H1 (cell line): Measurements from ENCODE around the gene SARNP. TPM values are rescaled to one million over a fixed set of nuclear protein-coding genes. Genes with fewer than 3 reads are reported as not detected.

Experiments used
- CTCF ChIA-PET: fragments of 300-600 bp; sonication (Branson Sonifier 250); formaldehyde crosslinking; loops from one replicate; lab custom pipeline; 2021; ENCODE audit not compliant: partially characterized antibody; lab: Charles Lee
- POLR2A ChIA-PET: fragments of 300-600 bp; sonication (Branson Sonifier 250); formaldehyde crosslinking; loops from one replicate; lab custom pipeline; 2021; ENCODE audit warnings: inconsistent platforms; ENCODE audit not compliant: partially characterized antibody; lab: Charles Lee
- DNase-seq, 2 experiments: peaks; one replicate each; pipeline versions ENCODE4 v3.0.0 to v3.0.0-alpha.2; 2010 to 2022; ENCODE audit warnings: low spot score in 2 of 2, low read depth in 1 of 2, mixed read lengths in 1 of 2
- FAIRE-seq: peaks from 2 replicates; lab custom pipeline; 2011; peaks lifted over from hg19 to GRCh38; lab: Jason Lieb, UNC
- H2AFZ ChIP-seq: 2 replicates; pipeline ENCODE4 v1.8.1; 2012; ENCODE audit warnings: low read length, inconsistent platforms
- H2AK5ac ChIP-seq: 2 replicates; pipeline ENCODE4 v1.6.1; 2013; ENCODE audit warnings: low read depth, low read length
- H2BK120ac ChIP-seq: replicated peaks from 2 replicates; pipeline ENCODE3; 2013; ENCODE audit warnings: low read depth, low read length, inconsistent platforms
- H2BK12ac ChIP-seq: 2 replicates; pipeline ENCODE4 v1.6.1; 2013; ENCODE audit warnings: low read depth, low read length
- H2BK15ac ChIP-seq: 2 replicates; pipeline ENCODE4 v1.6.1; 2013; ENCODE audit warnings: low read length
- H2BK20ac ChIP-seq: 2 replicates; pipeline ENCODE4 v1.6.1; 2013; ENCODE audit warnings: low read length
- H2BK5ac ChIP-seq: 2 replicates; pipeline ENCODE4 v1.6.1; 2013; ENCODE audit warnings: low read depth, low read length
- H3K14ac ChIP-seq: 2 replicates; pipeline ENCODE4 v1.6.1; 2013; ENCODE audit warnings: inconsistent platforms; ENCODE audit not compliant: insufficient read length
- H3K18ac ChIP-seq: 2 replicates; pipeline ENCODE4 v1.6.1; 2013; ENCODE audit warnings: low read length; ENCODE audit errors: extremely low read depth
- H3K23ac ChIP-seq: 2 replicates; pipeline ENCODE4 v1.6.1; 2013; ENCODE audit warnings: inconsistent platforms; ENCODE audit not compliant: insufficient read length
- H3K23me2 ChIP-seq: 2 replicates; pipeline ENCODE4 v1.6.1; 2013; ENCODE audit warnings: low read depth, low read length
- H3K27ac ChIP-seq: 2 replicates; pipeline ENCODE4 v1.6.1; 2011; ENCODE audit warnings: low read depth, low read length, inconsistent platforms
- H3K27me3 ChIP-seq, 4 experiments: replicated peaks in 1 of 4; 1 replicate in 1 of 4; 2 replicates in 3 of 4; pipeline versions ENCODE4 v1.6.1 to v1.8.1; 2011 to 2013; ENCODE audit warnings: low read length in 3 of 4, mild to moderate bottlenecking in 3 of 4, inconsistent platforms in 2 of 4, mixed read lengths in 2 of 4, moderate library complexity in 1 of 4; ENCODE audit not compliant: control insufficient read depth in 3 of 4, insufficient read depth in 3 of 4; ENCODE audit errors: extremely low read depth in 1 of 4
- H3K36me3 ChIP-seq, 4 experiments: 2 replicates each; pipeline versions ENCODE4 v1.6.1 to v1.8.1; 2011 to 2013; ENCODE audit warnings: mild to moderate bottlenecking in 4 of 4, low read length in 3 of 4, moderate library complexity in 2 of 4, control low read depth in 1 of 4, inconsistent platforms in 1 of 4; ENCODE audit not compliant: insufficient read depth in 4 of 4, control insufficient read depth in 2 of 4
- H3K4ac ChIP-seq: replicated peaks from 2 replicates; pipeline ENCODE3; 2013; ENCODE audit warnings: low read length, low read depth, mixed read lengths, inconsistent platforms; ENCODE audit not compliant: insufficient read length
- H3K4me1 ChIP-seq, 4 experiments: replicated peaks in 1 of 4; 1 replicate in 1 of 4; 2 replicates in 3 of 4; pipeline versions ENCODE4 v1.6.1 to v1.8.1; 2011 to 2013; ENCODE audit warnings: low read length in 3 of 4, inconsistent platforms in 2 of 4, mixed read lengths in 1 of 4; ENCODE audit not compliant: insufficient read depth in 4 of 4, control insufficient read depth in 3 of 4
- H3K4me2 ChIP-seq, 2 experiments: 2 replicates each; pipeline versions ENCODE4 v1.6.1 to v1.8.1; 2011 to 2013; ENCODE audit warnings: low read depth in 2 of 2, low read length in 2 of 2, control low read depth in 1 of 2, inconsistent platforms in 1 of 2, mild to moderate bottlenecking in 1 of 2; ENCODE audit not compliant: insufficient read depth in 1 of 2
- H3K4me3 ChIP-seq, 4 experiments: fragments of 200-600, 300-600 bp in 1 of 4; sonication (generic), shearing (Covaris generic), sonication (Bioruptor Twin) in 1 of 4; 2 replicates each; pipeline versions ENCODE4 v1.5.1 to v1.8.1; 2011 to 2016; ENCODE audit warnings: low read length in 4 of 4, low read depth in 3 of 4, control low read depth in 2 of 4, inconsistent platforms in 2 of 4, mild to moderate bottlenecking in 2 of 4, mixed read lengths in 1 of 4, moderate library complexity in 1 of 4; ENCODE audit not compliant: insufficient read depth in 2 of 4; ENCODE audit errors: extremely low read depth in 1 of 4
- H3K56ac ChIP-seq: replicated peaks from 2 replicates; pipeline ENCODE3; 2013; ENCODE audit warnings: low read depth, mild to moderate bottlenecking, mixed read lengths, low read length, inconsistent platforms; ENCODE audit not compliant: insufficient read length
- H3K79me1 ChIP-seq: 2 replicates; pipeline ENCODE4 v1.6.1; 2013; ENCODE audit warnings: low read depth, low read length, control low read depth
- H3K79me2 ChIP-seq, 2 experiments: 2 replicates each; pipeline versions ENCODE4 v1.6.1 to v1.8.1; 2012 to 2013; ENCODE audit warnings: low read length in 2 of 2, mild to moderate bottlenecking in 2 of 2, inconsistent platforms in 1 of 2; ENCODE audit not compliant: insufficient read depth in 2 of 2, control insufficient read depth in 1 of 2
- H3K9ac ChIP-seq, 4 experiments: replicated peaks in 1 of 4; 1 replicate in 1 of 4; 2 replicates in 3 of 4; pipeline versions ENCODE4 v1.6.1 to v1.8.1; 2011 to 2013; ENCODE audit warnings: low read depth in 3 of 4, low read length in 3 of 4, control low read depth in 2 of 4, mild to moderate bottlenecking in 2 of 4, moderate library complexity in 2 of 4, inconsistent platforms in 1 of 4; ENCODE audit errors: extremely low read depth in 1 of 4
- H3K9me3 ChIP-seq, 2 experiments: 2 replicates each; pipeline versions ENCODE4 v1.6.1 to v1.8.1; 2012 to 2013; ENCODE audit warnings: mild to moderate bottlenecking in 2 of 2, moderate library complexity in 2 of 2, control low read depth in 1 of 2, inconsistent platforms in 1 of 2, low read depth in 1 of 2, low read length in 1 of 2, mixed read lengths in 1 of 2; ENCODE audit not compliant: insufficient read depth in 2 of 2
- H4K20me1 ChIP-seq, 2 experiments: replicated peaks in 1 of 2; 2 replicates each; pipeline versions ENCODE3 to v1.8.1; 2011 to 2013; ENCODE audit warnings: inconsistent platforms in 2 of 2, low read length in 2 of 2, mild to moderate bottlenecking in 1 of 2; ENCODE audit not compliant: insufficient read depth in 2 of 2, control insufficient read depth in 1 of 2
- H4K5ac ChIP-seq: 2 replicates; pipeline ENCODE4 v1.6.1; 2013; ENCODE audit warnings: low read length, low read depth, mixed read lengths, inconsistent platforms; ENCODE audit not compliant: insufficient read length
- H4K8ac ChIP-seq: 2 replicates; pipeline ENCODE4 v1.8.0; 2013; ENCODE audit warnings: mild to moderate bottlenecking, moderate library complexity, low read length, inconsistent platforms; ENCODE audit not compliant: insufficient read depth; ENCODE audit errors: extremely low read depth
- H4K91ac ChIP-seq: replicated peaks from 2 replicates; pipeline ENCODE3; 2013; ENCODE audit warnings: low read length, mixed read lengths, inconsistent platforms; ENCODE audit not compliant: insufficient read length
- BACH1 ChIP-seq: IDR thresholded peaks from 2 replicates; pipeline ENCODE4 v1.6.1; 2012; ENCODE audit warnings: low read length, improper control_type of control experiment
- SRF ChIP-seq: IDR thresholded peaks from 2 replicates; pipeline ENCODE4 v1.6.1; 2011; ENCODE audit warnings: mild to moderate bottlenecking, low read depth, low read length, moderate library complexity
- TEAD4 ChIP-seq: IDR thresholded peaks from 2 replicates; pipeline ENCODE4 v1.6.1; 2012; ENCODE audit warnings: low read depth, low read length, inconsistent platforms, mixed read lengths
- WGBS, 2 experiments: shearing (Covaris generic) in 1 of 2; methylation state at CpG; one replicate each; pipeline versions ENCODE4 v1.1.6 to v1.1.7; 2013 to 2015; ENCODE audit warnings: low lambda C conversion rate in 2 of 2, mixed read lengths in 2 of 2, inconsistent platforms in 1 of 2, low coverage in 1 of 2, missing lambda C conversion rate in 1 of 2; ENCODE audit not compliant: insufficient replicate concordance in 2 of 2, insufficient coverage in 1 of 2, insufficient read length in 1 of 2; ENCODE audit errors: extremely low coverage in 1 of 2, missing lambda C conversion rate in 1 of 2; 5-methylcytosine and 5-hydroxymethylcytosine counted together
- polyA plus RNA-seq, 7 experiments: library from polyadenylated mRNA; depleted of rRNA in 3 of 7; stranded (reverse) in 5 of 7; unstranded in 2 of 7; fragments of >200 nt in 5 of 7; fragments of 200-250 nt in 2 of 7; gene quantifications; 1 replicate in 5 of 7; 2 replicates in 1 of 7; 4 replicates in 1 of 7; pipeline versions ENCODE4 v1.2.1 to v1.2.3, GENCODE V29; 2011 to 2013; ENCODE audit warnings: missing spikeins in 2 of 7, mixed read lengths in 2 of 7
- total RNA-seq: library from RNA; stranded (reverse); fragmentation: NEBNext Ultra II Directional; extraction: Animal tissue kit (Norgen Biotek cat#: 25700); gene quantifications from 2 replicates; pipeline ENCODE4 v1.2.1, GENCODE V29; 2021
- TF ChIP-seq, protein P1 (sequence below): IDR thresholded peaks from 2 replicates; pipeline ENCODE4 v1.6.1; 2012; ENCODE audit warnings: inconsistent platforms

The SARNP gene
- total and polyA plus RNA-seq, 2 of the 8 experiments (the other 6 are each of a cell fraction or from before 2014, with no cell fraction given): 114 to 226 TPM

DNA sequence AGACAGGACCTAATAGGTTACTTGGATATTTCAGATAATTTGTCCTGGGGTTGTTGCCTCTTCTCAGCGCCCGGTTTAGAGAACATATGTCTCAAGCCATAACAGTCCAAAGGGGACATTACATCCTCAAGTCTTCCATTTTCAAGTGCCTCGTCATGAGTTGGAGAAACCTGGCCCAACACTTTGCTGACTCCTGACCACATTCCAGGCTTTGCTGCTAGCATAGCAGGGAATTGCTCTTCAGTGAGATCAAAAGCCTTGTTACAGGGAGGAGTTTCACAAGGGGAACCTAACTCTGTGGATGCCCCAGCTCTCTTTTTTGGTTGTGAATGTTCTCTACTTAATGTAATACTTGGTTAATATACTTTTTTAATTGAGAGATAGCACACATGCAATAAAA lies 33.4 kb upstream of the SARNP start:
- no peak for DNase-seq
- 89% methylated on average over 3 of the region's 3 CpGs; no CpG with 5 or more reads in 1 of the 2 experiments for WGBS, 2 experiments
- POLR2A ChIA-PET: interaction anchor here (0.6 to 0.7 kb wide), 2 partner anchors 22 to 114 kb away, joined by 3 read pairs; no protein-coding TSS in a partner anchor

More for the DNA sequence above, 33.4 kb upstream of the SARNP start:
- Histone ChIP-seq H3K4me3 (no peak overlapping the region), H3K4me2 (no peak overlapping the region), H3K9me3 (no peaks in the 10 kb centered on the region), H3K23ac (no peak overlapping the region), H2AFZ (peak overlapping the region; percentile 2; the same call in 1 of the 2 replicates), H4K8ac (no peak overlapping the region), H3K14ac (no peak overlapping the region), H3K79me1 (no peaks in the 10 kb centered on the region), H3K36me3 (no peaks in the 10 kb centered on the region), H3K4me1 (no peaks in the 10 kb centered on the region; a peak in 1 of 7 replicates), H3K4ac (no peak overlapping the region), H2BK15ac (no peak overlapping the region), H4K5ac (no peak overlapping the region), H3K27ac (no peak overlapping the region), H3K23me2 (no peaks in the 10 kb centered on the region), H2BK120ac (no peak overlapping the region), H3K18ac (no peak overlapping the region), H2AK5ac (no peak overlapping the region), H3K9ac (no peak overlapping the region), H3K56ac (no peak overlapping the region), H3K79me2 (no peaks in the 10 kb centered on the region), H2BK20ac (no peak overlapping the region), H2BK12ac (no peak overlapping the region), H3K27me3 (no peaks in the 10 kb centered on the region), H4K20me1 (no peaks in the 10 kb centered on the region), H2BK5ac (no peak overlapping the region), H4K91ac (no peak overlapping the region)
- no peak for FAIRE-seq
- TF ChIP-seq SRF (no peak), TEAD4 (peak; percentile 81; the same call in 1 of the 2 replicates), BACH1 (0 out of 2 replicates have a peak, but pooled peaks have one; percentile 39)
- TF ChIP-seq, protein P1, sequence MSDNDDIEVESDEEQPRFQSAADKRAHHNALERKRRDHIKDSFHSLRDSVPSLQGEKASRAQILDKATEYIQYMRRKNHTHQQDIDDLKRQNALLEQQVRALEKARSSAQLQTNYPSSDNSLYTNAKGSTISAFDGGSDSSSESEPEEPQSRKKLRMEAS: no peak
- CTCF ChIA-PET: interaction anchor here (0.5 kb wide), 1 partner anchor 21 kb away, joined by 3 read pairs; the partner anchor contains the start of gene DNAJC14
